ENCODE data around the gene FMC1. TPM values are rescaled to one million over a fixed set of nuclear protein-coding genes. Genes with fewer than 3 reads are reported as not detected.
"Not testable (repeated sequence)": the region's sequence is repeated elsewhere in the genome, so short reads cannot be mapped to it uniquely, and the experiment has no call there.

FMC1 gene
- total and polyA plus RNA-seq, 5 experiments from 2014 or later: 11.5 to 62.1 (median 45.3) TPM

- ATAC-seq (no peak), DNase-seq (no peak)
- H3K4me3 Mint-ChIP-seq: no peak overlapping the region
- H3K4me1 Mint-ChIP-seq: peaks cover 8 to 13% (median 11%) of the 10 kb centered on the region in 4 donors
- H3K27me3 Mint-ChIP-seq: peaks cover 0 to 1% (median 0%) of the 10 kb centered on the region in 5 donors
- POLR2A ChIA-PET: interaction anchor here (0.7 kb wide), 1 partner anchor 233 kb away, joined by 4 read pairs; no protein-coding TSS in a partner anchor
- peak overlapping the region in 1 of 10 donors; percentile 14 for H3K27ac Mint-ChIP-seq
- peaks cover 0 to 10% (median 0%) of the 10 kb centered on the region in 9 donors for H3K9me3 Mint-ChIP-seq
- H3K36me3 Mint-ChIP-seq: no peaks in the 10 kb centered on the region
Observed at GRCh38 chr7:139328375-139328774, 12.8 kb upstream of the FMC1 start.

- H3K9me3 Mint-ChIP-seq: peaks cover 0 to 10% (median 0%) of the 10 kb centered on the region in 9 donors
- ATAC-seq (no peak), DNase-seq (no peak)
- H3K4me1 Mint-ChIP-seq: peaks cover 8 to 13% (median 11%) of the 10 kb centered on the region in 4 donors
- H3K36me3 Mint-ChIP-seq: no peaks in the 10 kb centered on the region
- POLR2A ChIA-PET: no interaction called here
- no peak overlapping the region for H3K4me3 Mint-ChIP-seq
- peaks cover 0 to 1% (median 0%) of the 10 kb centered on the region in 5 donors for H3K27me3 Mint-ChIP-seq
- H3K27ac Mint-ChIP-seq: no peak overlapping the region
Observed at GRCh38 chr7:139329119-139329518, 12.0 kb upstream of the FMC1 start.

- H3K4me1 Mint-ChIP-seq: peaks cover 8 to 13% (median 11%) of the 10 kb centered on the region in 4 donors
- no peaks in the 10 kb centered on the region for H3K36me3 Mint-ChIP-seq
- ATAC-seq (peak in 1 of 2 donors; percentile 29), DNase-seq (no peak)
- H3K4me3 Mint-ChIP-seq: no peak overlapping the region
- H3K27me3 Mint-ChIP-seq: peaks cover 0 to 1% (median 0%) of the 10 kb centered on the region in 5 donors
- peak overlapping the region in 2 of 10 donors; percentile 40 to 84 for H3K27ac Mint-ChIP-seq
- POLR2A ChIA-PET: interaction anchor here (1.1 kb wide), 1 partner anchor 10 kb away, joined by 3 read pairs; no protein-coding TSS in a partner anchor
- peaks cover 0 to 10% (median 0%) of the 10 kb centered on the region in 9 donors for H3K9me3 Mint-ChIP-seq
Observed at GRCh38 chr7:139330333-139331030, 10.7 kb upstream of the FMC1 start.

DNA sequence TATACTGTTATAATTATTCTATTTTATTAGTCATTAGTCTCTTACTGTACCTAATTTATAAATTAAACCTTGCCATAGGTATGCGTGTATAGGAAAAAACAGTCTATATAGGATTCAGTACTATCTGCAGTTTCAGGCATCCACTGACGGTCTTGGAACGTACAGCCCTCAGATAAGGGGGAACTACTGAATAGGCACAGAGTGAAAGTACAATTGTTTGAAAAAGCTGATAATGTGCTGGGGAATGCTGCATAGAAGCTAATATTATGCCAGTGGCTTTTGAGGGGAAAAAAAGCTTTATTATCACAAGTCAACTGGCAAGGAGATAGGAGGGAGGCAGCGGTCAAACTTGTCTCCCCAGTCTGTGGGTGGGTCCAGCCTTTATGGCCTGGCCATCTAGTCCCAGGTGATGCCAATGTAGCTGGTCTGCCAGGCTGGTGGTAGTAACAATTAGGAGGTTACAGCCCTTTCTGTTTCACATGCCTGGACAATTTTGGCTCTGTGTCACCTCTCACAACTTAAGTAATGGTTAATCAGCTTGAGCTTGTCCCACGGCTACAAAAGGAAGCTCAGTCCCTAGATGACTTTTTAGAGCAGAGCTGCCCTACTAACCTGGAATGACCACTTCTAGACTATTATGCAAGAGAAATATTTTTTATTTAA lies 8.3 kb upstream of the FMC1 start:
- no peaks in the 10 kb centered on the region for H3K36me3 Mint-ChIP-seq
- H3K9me3 Mint-ChIP-seq: peaks cover 0 to 10% (median 0%) of the 10 kb centered on the region in 9 donors
- POLR2A ChIA-PET: interaction anchor here (0.7 kb wide), 1 partner anchor 31 kb away, joined by 3 read pairs; no protein-coding TSS in a partner anchor

GRCh38 chr7:139333443-139333842 lies 7.7 kb upstream of the FMC1 start:
- POLR2A ChIA-PET, H3K27ac Mint-ChIP-seq, H3K36me3 Mint-ChIP-seq, DNase-seq, H3K4me3 Mint-ChIP-seq, ATAC-seq, H3K27me3 Mint-ChIP-seq: not testable (repeated sequence)
- peaks cover 0 to 10% (median 0%) of the 10 kb centered on the region in 9 donors for H3K9me3 Mint-ChIP-seq
- peaks cover 7 to 13% (median 11%) of the 10 kb centered on the region in 4 donors for H3K4me1 Mint-ChIP-seq

More for the DNA sequence above, 8.3 kb upstream of the FMC1 start:
- Mint-ChIP-seq H3K4me1 (peaks cover 7 to 13% (median 11%) of the 10 kb centered on the region in 4 donors), H3K4me3 (no peak overlapping the region), H3K27me3 (no peaks in the 10 kb centered on the region), H3K27ac (peak overlapping the region in 1 of 10 donors; percentile 59)
- DNase-seq: no peak
- no peak for ATAC-seq

DNA sequence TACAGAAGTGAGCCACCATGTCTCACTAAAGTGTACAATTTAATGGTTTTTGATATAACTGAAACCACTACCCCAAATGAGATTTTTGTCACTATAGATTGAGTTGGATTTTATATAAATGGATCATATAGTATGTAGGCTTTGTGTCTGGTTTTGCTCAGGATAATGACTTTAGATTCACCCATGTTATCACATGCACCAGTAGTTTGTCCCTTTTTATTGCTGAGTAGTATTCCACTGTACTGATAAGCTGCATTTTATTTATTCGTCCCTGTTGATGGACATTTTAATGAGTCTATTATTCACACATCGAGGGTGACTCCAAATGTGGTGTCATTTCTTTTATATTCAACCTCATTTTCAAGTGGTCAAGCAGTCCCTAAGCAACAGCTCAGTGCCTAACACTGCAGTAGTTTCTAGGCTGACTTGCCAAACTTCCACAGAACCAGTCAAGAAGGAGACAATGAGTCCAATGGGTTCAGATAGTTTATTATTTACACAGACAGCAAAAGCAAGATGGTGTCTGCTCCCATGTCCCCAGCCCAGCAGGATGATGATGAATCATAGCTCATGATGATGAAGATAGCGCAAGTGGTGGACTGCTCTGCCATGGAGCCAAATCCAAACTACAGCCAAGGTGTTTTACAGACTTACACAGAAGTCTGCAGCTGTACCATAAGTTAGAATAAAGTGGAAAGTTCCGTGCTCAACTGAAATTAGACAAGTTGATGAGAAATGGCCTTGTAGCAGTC lies 6.6 kb upstream of the FMC1 start:
- POLR2A ChIA-PET: interaction anchor here (0.6 kb wide), 1 partner anchor 10 kb away, joined by 7 read pairs; no protein-coding TSS in a partner anchor

GRCh38 chr7:139339025-139339424 lies 2.1 kb upstream of the FMC1 start:
- Mint-ChIP-seq H3K36me3 (peaks cover 4 to 7% (median 5%) of the 10 kb centered on the region in 3 donors), H3K27ac (peak overlapping the region; percentile 98 to 100 (median 100)), H3K27me3 (peaks cover 0 to 7% (median 0%) of the 10 kb centered on the region in 5 donors), H3K9me3 (peaks cover 0 to 17% (median 4%) of the 10 kb centered on the region in 9 donors), H3K4me3 (peak overlapping the region; percentile 93 to 100 (median 99)), H3K4me1 (peaks cover 20 to 43% (median 34%) of the 10 kb centered on the region in 4 donors)
- ATAC-seq (no peak), DNase-seq (no peak)
- POLR2A ChIA-PET: interaction anchor here (1.8 to 4.1 kb wide), 2 partner anchors 21 to 107 kb away, joined by 9 to 78 read pairs; partner anchors contain the start of genes LUC7L2 and UBN2

More for the DNA sequence above, 6.6 kb upstream of the FMC1 start:
- H3K27me3 Mint-ChIP-seq: no peaks in the 10 kb centered on the region
- peaks cover 11 to 19% (median 16%) of the 10 kb centered on the region in 4 donors for H3K4me1 Mint-ChIP-seq
- no peaks in the 10 kb centered on the region for H3K36me3 Mint-ChIP-seq
- ATAC-seq (no peak), DNase-seq (no peak)
- no peak overlapping the region for H3K4me3 Mint-ChIP-seq
- H3K27ac Mint-ChIP-seq: no peak overlapping the region
- peaks cover 0 to 17% (median 0%) of the 10 kb centered on the region in 9 donors for H3K9me3 Mint-ChIP-seq

- no peak for ATAC-seq
- DNase-seq: no peak
Observed at GRCh38 chr7:139339698-139340036, 1.5 kb upstream of the FMC1 start.

GRCh38 chr7:139340037-139340807 lies 915 bp upstream of the FMC1 start:
- Mint-ChIP-seq H3K4me3 (peak overlapping the region; percentile 93 to 100 (median 99)), H3K36me3 (peaks cover 4 to 7% (median 5%) of the 10 kb centered on the region in 3 donors), H3K4me1 (peaks cover 23 to 43% (median 41%) of the 10 kb centered on the region in 4 donors), H3K27me3 (peaks cover 0 to 7% (median 0%) of the 10 kb centered on the region in 5 donors), H3K9me3 (peaks cover 0 to 17% (median 4%) of the 10 kb centered on the region in 9 donors), H3K27ac (peak overlapping the region; percentile 98 to 100 (median 100))
- peak; percentile 81 to 86 for ATAC-seq
- POLR2A ChIA-PET: interaction anchor here (0.7 to 4.1 kb wide), 13 partner anchors 9 to 1138 kb away, joined by 3 to 78 read pairs (median 4); partner anchors contain the start of genes LUC7L2 and UBN2
- peak; percentile 94 to 100 (median 98) for DNase-seq

More at GRCh38 chr7:139339698-139340036, 1.5 kb upstream of the FMC1 start:
- peaks cover 4 to 7% (median 5%) of the 10 kb centered on the region in 3 donors for H3K36me3 Mint-ChIP-seq
- peaks cover 0 to 7% (median 0%) of the 10 kb centered on the region in 5 donors for H3K27me3 Mint-ChIP-seq
- POLR2A ChIA-PET: interaction anchor here (0.9 to 4.1 kb wide), 9 partner anchors 10 to 1138 kb away, joined by 3 to 78 read pairs (median 4); partner anchors contain the start of genes LUC7L2 and UBN2
- peak overlapping the region; percentile 93 to 100 (median 99) for H3K4me3 Mint-ChIP-seq
- peaks cover 20 to 43% (median 38%) of the 10 kb centered on the region in 4 donors for H3K4me1 Mint-ChIP-seq
- H3K9me3 Mint-ChIP-seq: peaks cover 0 to 17% (median 4%) of the 10 kb centered on the region in 9 donors
- H3K27ac Mint-ChIP-seq: peak overlapping the region; percentile 98 to 100 (median 100)

GRCh38 chr7:139340808-139341057 lies 404 bp upstream of the FMC1 start:
- peak overlapping the region; percentile 98 to 100 (median 100) for H3K27ac Mint-ChIP-seq
- peak in 2 of 10 donors; percentile 69 to 84 for DNase-seq
- H3K9me3 Mint-ChIP-seq: peaks cover 0 to 17% (median 4%) of the 10 kb centered on the region in 9 donors
- H3K36me3 Mint-ChIP-seq: peaks cover 4 to 8% (median 7%) of the 10 kb centered on the region in 3 donors
- POLR2A ChIA-PET: interaction anchor here (0.7 to 4.1 kb wide), 9 partner anchors 17 to 1137 kb away, joined by 3 to 78 read pairs (median 4); partner anchors contain the start of gene LUC7L2
- peaks cover 0 to 7% (median 0%) of the 10 kb centered on the region in 5 donors for H3K27me3 Mint-ChIP-seq
- peaks cover 25 to 46% (median 42%) of the 10 kb centered on the region in 4 donors for H3K4me1 Mint-ChIP-seq
- ATAC-seq: no peak
- peak overlapping the region; percentile 93 to 100 (median 99) for H3K4me3 Mint-ChIP-seq

DNA sequence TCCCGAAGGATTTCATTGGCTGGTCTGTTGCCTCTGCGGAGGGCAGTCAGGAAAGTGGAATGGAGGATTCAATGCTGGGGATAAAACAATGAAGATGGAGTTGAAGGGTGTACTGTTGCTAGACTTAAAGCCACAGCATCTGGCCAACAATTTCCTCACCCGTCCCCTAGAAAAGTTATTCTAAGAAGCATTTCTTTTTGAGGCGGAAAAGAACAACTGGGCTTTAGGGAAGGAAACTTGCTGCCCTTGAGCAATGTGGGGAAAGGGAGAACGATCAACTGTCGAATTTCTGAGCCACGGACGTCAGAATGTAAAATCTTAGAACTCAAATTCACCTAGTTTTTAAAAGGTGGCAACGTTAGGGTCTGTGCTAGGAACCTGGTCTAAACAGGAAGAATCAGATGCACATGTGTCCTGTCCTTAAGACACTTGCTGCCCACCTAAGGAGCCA lies 664 bp downstream of the FMC1 start:
- Mint-ChIP-seq H3K4me3 (peak overlapping the region; percentile 93 to 100 (median 99)), H3K27ac (peak overlapping the region; percentile 98 to 100 (median 100)), H3K27me3 (peaks cover 0 to 7% (median 0%) of the 10 kb centered on the region in 5 donors), H3K4me1 (peaks cover 27 to 46% (median 42%) of the 10 kb centered on the region in 4 donors), H3K9me3 (peaks cover 0 to 17% (median 4%) of the 10 kb centered on the region in 9 donors), H3K36me3 (peaks cover 5 to 16% (median 7%) of the 10 kb centered on the region in 3 donors)
- DNase-seq (no peak), ATAC-seq (no peak)
- POLR2A ChIA-PET: interaction anchor here (3.1 kb wide), 1 partner anchor 18 kb away, joined by 11 read pairs; the partner anchor contains the start of gene LUC7L2
